NCI-H2107 (cell line): ENCODE results near the gene DOK5.

ENCODE experiments used
- DNase-seq: peaks from one replicate; lab custom pipeline; 2025; lab: John Stamatoyannopoulos, UW

Gene DOK5

DNA sequence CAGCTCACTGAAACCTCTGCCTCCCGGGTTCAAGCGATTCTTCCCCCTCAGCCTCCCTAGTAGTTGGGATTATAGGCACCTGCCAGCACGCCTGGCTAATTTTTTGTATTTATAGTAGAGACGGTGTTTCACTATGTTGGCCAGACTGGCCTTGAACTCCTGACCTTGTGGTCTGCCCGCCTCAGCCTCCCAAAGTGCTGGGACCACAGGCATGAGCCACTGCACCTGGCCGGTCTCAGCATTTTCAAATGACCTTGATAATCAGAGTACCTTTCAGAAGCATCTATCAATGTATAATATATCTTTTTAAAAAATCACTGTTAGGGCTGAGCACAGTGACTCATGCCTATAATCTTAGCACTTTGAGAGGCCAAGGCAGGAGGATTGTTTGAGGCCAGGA is 143.0 kb downstream of the DOK5 start:
- DNase-seq, result no peak

- no peak for DNase-seq
These were observed 143.8 kb downstream of the DOK5 start for GRCh38 chr20:54619181-54619580.

GRCh38 chr20:54619682-54620081 is 144.3 kb downstream of the DOK5 start:
- no peak for DNase-seq

DNA sequence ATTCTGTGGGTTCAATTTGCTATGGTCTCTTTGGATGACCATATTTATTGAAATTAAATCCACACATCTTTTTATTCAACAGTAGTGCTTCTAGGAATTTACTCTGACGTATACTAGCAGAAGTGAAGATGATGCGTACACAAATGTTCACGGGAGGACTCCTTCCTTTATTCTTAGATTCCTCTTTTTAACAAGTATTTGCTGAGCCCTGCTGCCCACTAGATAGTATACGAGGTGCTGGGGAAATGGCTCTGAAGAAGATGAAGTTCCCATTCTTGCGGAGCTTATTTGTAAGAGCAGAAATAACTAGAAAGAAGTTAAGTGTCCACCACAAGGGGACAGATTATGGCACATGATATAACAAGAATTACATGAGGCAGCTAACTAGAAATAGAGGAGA is 145.2 kb downstream of the DOK5 start:
- no peak for DNase-seq

- no peak for DNase-seq
These were observed 147.2 kb downstream of the DOK5 start for GRCh38 chr20:54622333-54623295.

DNA sequence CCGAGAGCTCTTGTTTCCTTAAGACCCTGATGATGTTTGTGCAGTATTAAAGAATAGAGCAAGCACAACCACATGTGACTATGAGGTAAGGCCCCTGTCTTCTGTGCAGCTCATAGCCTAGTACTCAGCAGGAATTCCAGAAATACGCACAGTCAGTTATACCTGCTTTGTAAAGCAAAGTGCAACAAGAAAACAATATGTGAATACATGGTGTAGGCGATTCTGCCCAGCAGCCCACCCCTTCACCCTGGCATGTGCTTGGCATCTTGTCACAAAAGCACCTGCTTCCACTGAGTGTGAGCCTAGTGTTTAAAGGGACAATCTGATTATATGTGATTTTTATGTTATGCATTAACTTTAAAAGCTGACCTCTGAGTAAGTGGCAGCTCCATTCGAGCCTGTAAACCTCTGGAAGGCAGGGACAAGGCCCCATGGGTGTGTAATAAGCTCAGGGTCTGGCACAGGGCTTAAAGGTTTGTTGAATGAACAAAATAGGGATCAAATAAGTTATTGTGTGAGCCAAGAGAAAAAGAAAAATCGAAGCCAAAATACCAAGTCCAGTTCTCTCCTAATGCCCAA is 148.7 kb downstream of the DOK5 start:
- DNase-seq, result no peak

DNA sequence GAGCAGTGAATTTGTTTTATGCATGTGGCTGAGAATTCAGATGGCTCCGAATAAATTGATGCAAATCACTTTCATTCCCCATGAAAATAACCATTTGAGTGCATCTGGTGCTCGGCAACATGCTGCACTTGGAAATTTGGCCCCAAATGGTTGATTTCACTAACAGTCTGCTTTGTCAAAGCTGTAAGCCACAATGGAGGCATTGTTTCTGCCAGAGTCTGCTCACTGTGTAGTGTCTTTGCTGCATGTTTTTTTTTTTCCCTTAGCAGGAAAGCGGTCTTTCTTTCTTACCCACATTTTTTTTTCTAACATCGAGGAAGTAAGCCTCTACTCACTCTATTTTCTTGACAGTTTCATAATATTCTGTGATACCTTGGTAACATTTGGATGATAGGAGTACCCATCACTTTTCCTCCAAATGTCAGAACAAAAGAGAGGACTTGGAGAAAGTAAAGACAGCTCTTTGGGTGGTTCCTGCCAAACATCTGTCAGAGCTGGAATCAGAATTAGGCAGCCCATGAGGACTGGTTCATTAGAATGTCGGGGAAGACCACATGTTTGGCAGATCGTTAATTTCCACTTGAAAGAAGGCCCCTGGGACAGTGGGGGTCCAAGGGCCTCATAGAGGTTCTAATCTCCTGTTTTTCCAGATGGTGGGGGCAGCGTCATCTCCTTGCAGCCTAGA is 149.5 kb downstream of the DOK5 start:
- no peak for DNase-seq

GRCh38 chr20:54625497-54625896 is 150.1 kb downstream of the DOK5 start:
- no peak for DNase-seq

GRCh38 chr20:54626126-54626525 is 150.7 kb downstream of the DOK5 start:
- DNase-seq, result no peak

- DNase-seq, result no peak
These were observed 154.2 kb downstream of the DOK5 start for GRCh38 chr20:54629632-54630031.

DNA sequence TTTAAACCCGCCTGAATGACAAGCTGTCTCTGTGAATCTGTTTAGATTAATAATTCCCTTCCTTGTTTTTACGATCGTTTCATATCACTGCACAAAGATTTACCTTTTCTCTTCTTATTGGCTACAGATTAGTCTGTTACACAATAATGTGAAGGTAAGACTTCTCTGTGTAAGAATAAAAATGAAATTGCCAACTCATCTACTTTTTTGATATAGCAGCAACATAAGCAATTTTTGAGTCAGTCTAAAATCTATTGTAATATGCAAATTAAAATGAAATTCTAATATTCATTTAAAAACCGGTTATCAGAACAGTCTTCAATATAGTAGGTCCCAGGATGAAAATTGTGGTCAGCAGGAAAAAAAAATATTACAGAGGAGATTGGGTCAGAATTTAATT is 155.2 kb downstream of the DOK5 start:
- DNase-seq, result no peak

DNA sequence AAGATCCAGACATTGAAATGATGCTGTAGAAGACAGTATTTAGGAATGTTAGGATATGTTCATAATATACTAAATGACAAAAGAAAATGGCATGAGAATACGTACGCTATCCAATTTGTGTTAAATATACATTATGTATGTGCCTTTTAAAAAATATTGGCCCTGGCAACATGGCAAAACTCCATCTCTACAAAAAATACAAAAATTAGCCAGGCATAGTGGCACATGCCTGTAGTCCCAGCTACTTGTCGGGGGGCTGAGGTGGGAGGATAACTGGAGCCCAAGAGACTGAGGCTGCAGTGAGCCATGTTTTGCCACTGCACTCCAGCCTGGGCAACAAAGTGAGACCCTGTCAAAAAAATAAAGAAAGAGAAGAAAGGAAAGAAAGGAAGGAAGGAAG is 155.7 kb downstream of the DOK5 start:
- no peak for DNase-seq

GRCh38 chr20:54633374-54634355 is 158.3 kb downstream of the DOK5 start:
- DNase-seq, result no peak

GRCh38 chr20:54636575-54636974 is 161.2 kb downstream of the DOK5 start:
- DNase-seq, result no peak

GRCh38 chr20:54639941-54640340 is 164.5 kb downstream of the DOK5 start:
- no peak for DNase-seq

GRCh38 chr20:54640800-54641199 is 165.4 kb downstream of the DOK5 start:
- DNase-seq, result no peak

DNA sequence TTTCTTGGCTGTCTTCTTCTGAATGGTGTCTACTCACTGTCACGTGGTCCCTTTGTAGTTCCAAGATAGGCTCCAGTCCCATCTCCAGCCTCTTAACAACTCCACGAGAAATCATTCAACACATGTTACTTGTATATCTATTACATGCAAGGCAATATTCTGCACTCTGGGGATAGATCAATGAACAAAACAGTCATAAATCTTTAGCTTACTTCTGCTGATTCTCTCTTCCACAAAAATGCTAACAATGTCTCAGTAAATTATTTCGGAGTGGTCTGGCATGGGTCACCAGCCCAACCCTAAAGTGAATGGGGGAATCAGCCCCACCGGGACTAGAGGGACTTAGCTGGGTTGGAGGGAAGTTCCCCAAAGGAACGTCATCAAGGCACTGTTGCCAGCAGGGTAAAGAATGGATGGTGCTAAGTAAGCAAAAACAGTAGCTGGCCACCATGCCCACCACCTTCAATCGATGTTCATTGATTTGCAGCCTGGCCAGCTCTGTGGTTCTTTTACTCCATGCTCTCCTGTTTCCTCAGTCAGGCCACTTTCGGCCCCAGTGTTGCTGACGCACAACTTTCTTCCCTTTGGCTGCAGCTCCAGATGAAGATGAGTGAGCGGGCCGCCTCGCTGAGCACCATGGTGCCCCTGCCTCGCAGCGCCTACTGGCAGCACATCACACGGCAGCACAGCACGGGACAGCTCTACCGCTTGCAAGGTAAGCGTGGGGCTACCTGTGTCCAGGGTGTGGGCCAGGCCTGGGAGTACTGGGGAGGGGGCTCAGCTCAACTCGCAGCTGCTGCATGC is 167.7 kb downstream of the DOK5 start:
- DNase-seq, result no peak

GRCh38 chr20:54643761-54644160 is 168.4 kb downstream of the DOK5 start:
- DNase-seq, result no peak

- DNase-seq, result no peak
These were observed 170.2 kb downstream of the DOK5 start for GRCh38 chr20:54645445-54646155.

DNA sequence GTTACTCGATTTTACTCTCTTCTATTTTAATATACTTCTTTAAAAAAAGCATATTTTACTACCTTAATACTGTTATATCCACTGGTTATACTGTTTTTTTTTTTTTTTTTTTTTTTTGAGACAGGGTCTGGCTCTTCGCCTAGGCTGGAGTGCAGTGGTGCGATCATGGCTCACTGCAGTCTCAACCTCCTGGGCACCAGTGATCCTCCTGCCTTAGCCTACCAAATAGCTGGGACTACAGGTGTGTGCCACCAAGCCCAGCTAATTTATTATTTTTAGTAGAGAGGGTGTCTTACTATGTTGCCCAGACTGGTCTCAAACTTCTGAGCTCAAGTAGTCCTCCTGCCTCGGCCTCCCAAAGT is 170.7 kb downstream of the DOK5 start:
- no peak for DNase-seq
